GM19467 (cell line): Measurements from ENCODE around the gene NKAIN2.
"Not testable (repeated sequence)": the region's sequence is repeated elsewhere in the genome, so short reads cannot be mapped to it uniquely, and the experiment has no call there.

Experiments used
- ATAC-seq: cut with Tn5 transposase; IDR thresholded peaks from one replicate; pipeline ENCODE4 v1.9.1; 2021; ENCODE audit warnings: mild to moderate bottlenecking, moderate library complexity; ENCODE audit not compliant: unreplicated experiment

Gene NKAIN2

DNA sequence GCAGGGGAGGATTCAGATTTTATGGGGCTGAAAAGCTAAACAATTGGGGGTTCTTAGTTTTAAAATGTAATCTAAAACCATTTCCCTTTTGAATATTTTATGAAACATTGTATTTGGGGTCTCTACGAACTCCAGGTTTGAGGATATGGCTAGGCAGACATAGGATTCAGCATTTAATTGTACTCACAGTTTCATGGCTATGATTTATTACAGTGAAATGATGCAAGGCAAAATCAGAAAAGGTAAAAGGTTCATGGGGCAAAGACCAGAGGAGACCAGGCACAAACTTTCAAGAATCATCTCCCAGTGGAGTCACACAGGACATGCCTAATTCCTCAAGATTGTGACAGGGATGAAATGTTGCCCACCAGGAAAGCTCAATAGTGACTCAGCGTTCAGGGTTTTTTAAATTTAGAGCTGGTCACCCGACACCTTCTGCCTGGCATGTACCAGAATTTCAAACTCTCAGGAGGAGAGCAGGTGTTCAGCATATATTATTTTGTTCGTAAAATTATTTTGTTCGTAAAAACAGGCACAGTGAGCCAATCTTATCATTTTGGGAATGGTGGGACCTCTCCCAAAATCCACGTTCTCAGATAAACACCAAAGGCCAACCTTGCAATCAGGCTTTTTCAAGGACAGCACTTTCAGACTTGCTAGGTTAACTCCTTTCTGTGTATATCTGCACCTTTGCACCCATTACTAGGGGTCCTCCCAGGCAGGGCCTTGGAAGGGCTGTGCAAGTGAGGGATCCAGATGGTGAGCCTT is 270.3 kb downstream of the NKAIN2 start:
- no peak for ATAC-seq

DNA sequence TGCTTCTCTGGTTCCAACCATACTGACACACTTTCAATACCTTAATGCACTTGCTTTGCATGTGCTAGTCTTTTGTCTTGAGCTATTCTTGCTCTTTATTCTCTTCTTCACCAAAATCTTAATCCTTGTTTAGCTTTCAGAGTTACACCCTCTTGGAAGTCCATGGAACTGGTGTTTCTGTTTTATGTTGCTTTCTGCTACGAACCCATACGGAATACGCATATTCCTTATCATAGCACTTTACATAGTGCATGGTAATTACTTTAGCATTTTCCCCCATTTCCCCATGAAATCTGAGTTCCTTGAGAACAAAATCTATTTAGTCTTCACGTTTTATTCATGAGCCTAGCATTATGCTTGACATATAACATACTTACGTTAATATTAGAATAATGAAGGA is 270.9 kb downstream of the NKAIN2 start:
- no peak for ATAC-seq

DNA sequence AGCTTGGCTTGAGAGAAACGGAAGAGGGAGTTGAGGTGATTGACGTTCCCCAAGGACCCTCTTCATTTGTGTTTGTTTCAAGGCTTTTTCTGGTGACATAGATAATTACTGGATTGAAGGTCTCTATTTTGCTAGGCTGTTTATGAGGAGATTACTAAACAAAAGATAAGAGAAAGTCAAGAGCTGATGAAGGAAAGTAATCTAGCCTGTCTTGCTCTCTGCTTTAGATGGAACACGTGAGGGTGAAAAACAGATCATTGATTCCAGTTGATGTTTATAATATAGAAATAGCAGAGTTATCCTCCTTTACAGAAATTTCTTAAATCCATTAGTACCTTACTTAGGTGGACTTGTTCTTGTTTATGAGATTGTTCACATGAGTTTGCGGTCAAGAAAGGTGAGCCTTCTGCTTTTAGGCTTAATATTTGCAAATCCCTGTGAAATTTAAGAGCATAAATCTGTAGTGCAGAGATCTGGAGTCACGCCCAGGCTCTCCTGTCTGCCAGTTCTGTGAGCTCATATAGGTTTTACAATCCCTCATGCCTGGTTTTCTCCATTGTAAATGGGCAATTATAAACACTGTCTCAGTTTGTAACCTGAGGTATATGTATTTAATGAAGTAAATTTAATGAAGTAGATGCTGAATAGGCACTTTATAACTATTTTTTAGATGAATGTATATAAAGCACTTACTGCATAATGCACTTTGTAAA is 272.8 kb downstream of the NKAIN2 start:
- ATAC-seq, result no peak

DNA sequence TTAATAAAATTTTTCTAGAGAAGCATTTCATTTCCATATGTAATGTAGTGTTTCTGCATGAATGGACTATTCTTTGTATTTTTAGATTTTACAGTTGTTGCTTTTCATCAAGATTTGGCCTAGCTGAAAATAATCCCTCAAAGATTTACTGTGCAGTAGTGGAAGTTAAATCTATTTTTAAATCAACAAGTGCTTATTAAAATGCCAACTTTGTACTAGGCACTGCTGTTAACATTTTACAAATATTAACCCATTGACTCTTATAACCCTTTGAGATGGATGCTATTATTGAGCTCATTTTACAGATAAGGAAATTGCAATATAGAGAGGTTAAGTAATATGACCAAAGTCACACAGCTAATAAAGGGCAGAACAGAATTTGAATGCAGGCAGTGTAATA is 274.5 kb downstream of the NKAIN2 start:
- ATAC-seq, result no peak

DNA sequence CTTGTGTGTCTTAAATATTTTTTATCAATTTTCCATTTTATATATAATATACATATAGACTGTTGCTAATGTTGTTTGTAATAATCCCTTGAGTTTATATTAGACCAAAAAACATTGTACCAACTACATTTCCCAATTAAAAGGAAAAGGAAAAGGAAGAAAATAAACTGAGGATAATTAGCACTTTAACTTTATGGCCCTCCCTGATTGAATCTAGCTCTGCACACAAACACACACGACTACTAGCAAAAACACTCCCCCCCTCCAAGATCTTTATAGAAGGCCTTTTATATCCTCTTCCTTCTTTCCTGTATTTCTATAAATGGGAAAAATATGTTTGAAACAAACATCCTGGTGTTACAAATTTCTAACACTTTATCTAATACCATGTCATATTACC is 276.8 kb downstream of the NKAIN2 start:
- no peak for ATAC-seq

DNA sequence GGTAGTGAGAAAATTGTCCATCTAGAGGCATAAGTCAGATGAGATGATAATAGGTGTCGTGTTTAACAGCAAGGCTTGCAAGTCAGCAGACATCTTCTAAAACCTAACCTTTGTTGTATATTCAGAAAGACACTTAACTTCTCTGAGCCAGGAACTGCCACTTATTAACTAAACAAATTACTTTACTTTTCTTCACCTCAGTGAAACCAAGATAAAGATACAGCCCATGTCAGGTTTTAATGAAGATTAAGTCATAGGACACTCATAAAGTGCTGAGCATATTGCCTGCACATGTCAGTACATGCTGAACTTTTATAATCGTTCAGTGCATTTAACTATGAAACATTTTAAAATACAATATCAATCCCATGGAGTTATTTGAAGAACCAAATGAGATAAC is 286.8 kb downstream of the NKAIN2 start:
- ATAC-seq, result no peak

DNA sequence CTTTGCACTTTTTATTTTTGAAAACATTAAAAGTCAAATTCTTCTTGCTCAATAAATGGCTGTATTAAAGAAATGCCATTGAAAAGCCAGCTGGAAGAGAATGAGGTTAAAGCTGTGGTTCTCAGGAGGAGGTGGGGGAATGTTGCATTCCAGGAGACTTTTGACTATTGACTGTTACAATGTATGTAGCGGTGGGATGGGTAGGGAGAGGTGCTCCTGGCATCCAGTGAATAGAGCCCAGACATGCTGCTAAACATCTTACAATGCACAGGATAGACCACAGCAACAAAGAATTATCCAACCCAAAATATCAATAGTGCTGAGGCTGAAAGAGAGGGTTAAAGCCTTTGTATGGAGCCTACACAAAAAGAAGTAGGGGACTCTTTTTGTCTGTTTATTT is 295.9 kb downstream of the NKAIN2 start:
- no peak for ATAC-seq

DNA sequence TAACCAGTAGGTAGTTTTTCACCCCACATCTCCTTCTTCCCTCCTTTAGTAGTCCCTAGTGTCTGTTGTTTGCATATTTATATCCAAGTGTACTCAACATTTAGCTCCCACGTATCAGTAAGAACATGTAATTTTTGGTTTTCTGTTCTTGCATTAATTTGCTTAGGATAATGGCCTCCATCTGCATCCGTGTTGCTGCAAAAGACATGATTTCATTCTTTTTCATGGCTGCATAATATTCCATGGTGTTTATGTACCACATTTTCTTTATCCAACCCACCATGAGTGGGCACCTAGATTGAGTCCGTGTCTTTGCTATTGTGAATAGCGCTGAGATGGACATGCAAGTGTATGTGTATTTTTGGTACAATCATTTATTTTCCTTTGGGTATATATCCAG is 306.8 kb downstream of the NKAIN2 start:
- ATAC-seq, result no peak

DNA sequence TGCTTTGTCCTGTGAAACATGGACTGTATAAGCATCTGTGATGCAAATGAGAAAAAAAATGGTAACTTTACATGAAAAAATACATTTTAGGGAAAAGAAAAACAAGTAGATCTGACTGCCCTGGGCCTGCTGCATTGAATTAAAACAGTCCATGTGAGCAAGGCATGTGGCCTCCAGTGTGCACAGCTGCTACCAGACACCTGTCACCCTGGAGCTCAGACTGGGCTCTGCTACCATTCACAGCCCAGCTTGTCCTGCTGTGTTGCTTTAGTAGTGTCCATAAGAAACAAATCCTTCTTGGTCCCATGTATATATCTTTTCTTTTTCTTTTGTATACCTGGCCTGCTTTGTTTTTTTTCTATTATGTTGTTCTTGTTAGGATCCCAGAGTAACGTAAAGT is 315.9 kb downstream of the NKAIN2 start:
- no peak for ATAC-seq

DNA sequence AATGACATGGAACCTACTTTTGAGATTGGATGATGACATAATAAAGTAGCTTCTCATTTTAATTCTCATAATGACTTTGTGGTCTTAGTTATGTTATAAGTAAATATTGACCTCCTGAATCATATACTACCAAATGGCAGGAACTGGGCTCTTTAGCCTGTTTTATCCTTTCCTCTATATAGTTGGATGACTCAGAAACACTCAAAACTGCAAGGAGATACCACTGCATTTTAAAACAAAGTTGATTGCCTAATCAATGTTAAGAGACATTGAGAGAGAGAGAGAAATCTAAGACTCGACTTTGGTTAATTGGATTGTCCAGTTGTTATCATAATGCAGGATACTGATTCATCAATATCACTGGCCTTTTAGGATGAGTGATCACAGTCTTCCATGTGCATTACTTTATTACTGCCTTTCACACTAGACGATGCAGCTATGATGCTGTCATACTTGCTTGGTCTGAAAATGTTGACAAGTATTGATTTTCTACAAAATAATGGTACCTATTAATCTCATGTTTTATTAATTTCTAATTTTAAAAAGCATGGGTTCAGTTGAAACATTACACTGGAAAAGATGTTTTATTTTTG is 320.0 kb downstream of the NKAIN2 start:
- no peak for ATAC-seq

DNA sequence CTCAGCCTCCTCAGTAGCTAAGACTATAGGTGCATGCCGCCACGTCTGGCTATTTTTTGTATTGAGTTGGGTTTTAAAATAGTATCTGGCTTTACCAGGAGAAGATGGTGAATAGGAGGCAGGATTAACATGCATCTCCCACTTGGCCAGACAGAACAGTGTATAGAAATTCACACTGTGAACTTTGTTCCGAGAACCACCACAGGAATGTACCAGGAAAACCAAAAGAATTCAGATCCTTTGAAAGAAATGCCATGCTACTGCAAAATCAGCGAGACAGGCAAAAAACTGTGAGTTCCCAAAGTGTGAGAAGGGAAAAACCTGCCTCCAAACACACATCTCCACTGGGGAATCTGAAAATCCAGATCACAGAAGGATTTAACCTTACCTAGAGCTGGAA is 327.6 kb downstream of the NKAIN2 start:
- ATAC-seq, result no peak

DNA sequence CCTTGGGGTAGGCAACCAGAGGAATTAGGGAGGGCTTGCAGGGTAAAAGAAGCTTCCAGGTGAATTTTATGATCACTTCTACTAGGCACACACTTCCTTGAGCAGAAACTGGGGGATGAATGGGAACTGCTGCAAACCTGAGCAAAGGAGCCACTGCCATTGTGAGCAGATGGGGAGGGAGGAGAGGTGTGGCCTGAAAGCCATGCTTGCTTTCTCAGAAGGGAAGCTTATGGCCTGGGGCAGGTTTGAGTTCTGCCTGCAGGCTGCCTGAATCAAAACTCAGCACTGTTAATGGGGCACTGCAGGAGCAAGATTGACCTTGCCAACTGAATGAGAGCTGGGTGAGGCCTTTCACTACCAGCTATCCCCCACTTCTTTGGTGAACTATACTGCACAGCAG is 328.1 kb downstream of the NKAIN2 start:
- no peak for ATAC-seq

DNA sequence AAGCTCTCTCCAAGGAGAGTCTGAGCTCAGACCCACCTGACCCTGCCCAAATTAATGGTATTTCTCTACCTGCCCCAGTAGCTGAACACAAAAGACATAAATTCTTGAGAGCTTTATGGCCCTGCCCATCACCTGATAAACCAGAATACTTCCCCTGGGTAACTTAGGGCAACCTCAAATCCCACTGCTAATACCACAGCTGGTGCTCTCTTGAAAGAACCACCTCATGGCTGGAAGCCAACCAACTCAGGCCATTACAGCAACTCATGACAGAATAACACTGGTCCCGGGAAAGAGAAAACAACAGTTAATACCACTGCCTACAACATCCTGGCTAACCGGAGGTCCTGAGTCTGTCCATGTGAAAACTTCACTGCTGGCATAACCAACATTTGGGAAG is 328.6 kb downstream of the NKAIN2 start:
- ATAC-seq, result no peak

DNA sequence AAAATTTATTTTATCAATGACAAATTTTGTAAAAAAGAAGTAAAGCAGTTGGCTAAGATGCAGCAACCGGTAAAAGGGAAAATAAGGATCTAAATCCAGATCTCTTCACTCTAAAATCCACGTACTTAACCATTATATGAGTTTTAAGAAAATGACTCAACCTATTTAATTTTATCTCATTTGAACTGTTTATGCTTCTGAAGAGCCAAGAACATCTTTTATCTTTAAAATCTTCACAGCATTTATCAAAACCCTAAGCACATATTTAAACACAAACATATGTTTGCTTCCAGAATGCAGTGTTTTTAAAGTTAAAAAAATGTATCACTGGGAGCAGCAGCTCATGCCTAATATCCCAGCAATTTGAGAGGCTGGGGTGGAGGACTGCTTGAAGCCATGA is 339.2 kb downstream of the NKAIN2 start:
- ATAC-seq, result no peak

DNA sequence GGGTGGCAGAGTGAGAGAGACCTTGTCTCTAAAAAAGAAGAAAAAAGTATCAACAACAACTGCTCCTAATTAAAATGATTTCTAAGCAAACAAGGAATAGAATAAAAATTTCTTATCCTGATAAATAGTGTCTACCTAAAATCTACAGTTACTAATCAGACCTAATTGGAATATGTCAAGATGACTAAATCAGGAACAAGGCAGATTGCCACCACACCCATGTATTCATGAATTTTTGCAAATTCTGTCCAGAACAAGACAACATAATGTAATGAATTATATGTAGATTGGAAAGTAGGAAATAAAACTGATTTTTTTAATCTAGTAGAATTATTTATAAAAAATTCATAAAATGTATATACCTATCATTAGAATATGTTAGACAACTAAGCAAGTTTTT is 339.8 kb downstream of the NKAIN2 start:
- ATAC-seq, result no peak

DNA sequence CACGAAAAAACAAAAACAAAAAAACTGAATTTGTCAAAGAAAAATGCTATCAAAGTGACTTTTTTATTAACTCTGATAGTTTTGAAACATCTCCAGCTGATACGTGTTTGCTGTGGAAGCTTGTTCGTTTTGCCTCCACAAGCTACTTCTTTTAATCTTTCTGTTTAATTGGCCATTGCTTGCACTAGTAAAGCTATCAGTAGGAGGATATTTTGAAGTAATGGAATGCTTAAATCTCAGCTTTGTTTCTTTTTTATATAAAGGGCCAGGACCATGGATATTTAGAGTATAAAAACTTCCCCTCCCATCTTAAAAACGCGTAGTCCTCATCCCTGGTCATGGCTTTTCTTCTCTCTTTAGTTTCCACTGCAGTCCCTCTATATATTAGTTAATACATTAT is 344.0 kb downstream of the NKAIN2 start:
- ATAC-seq, result no peak

DNA sequence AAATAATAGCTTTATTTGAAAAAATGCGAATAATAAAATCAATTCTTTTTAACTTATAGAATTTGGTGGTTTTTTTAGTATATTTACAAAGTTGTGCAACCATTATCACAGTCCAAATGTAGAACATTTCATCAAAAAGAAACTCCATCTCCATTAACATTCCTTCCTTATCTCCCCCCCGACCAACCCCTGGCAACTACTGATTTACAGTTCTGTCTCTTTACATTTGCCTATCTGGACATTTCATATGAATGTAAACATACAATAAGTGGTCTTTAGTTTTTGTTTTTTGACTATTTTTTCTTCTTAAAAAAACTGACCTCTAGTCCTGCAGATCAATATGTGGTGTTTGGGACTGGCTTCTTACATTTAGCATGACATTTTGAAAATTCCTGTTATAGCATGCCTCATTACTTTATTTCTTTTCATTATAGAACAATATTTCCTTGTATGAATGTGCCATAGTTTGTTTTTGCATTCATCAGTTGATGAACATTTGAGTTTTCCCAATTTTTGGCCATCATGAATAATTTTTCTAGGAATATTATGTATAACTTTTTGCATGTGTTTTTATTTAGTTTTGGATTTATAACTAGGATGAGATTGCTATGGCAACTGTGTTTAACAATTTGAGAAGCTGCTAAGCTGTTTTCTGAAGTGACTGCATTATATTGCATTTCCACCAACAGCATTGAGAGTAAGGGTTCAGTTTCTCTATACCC is 344.7 kb downstream of the NKAIN2 start:
- no peak for ATAC-seq

DNA sequence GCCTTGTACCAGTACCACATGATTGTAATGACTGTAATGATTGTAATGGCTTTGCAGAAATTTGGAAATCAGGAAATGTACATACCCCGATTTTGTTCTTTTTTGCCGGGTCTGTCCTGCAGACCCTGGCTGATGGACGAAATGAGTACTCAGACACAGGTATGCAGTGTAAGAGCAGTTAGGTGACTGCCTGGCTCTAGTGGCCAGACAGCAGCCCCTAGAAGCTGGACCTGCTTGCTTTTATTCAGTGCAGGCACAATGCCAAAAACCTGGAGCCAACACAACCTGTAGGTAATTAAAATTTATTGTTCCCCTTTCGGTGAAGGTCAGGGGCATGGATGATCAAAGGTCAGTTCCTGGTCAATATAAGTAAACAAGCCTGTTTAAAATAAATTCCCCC is 346.0 kb downstream of the NKAIN2 start:
- no peak for ATAC-seq

DNA sequence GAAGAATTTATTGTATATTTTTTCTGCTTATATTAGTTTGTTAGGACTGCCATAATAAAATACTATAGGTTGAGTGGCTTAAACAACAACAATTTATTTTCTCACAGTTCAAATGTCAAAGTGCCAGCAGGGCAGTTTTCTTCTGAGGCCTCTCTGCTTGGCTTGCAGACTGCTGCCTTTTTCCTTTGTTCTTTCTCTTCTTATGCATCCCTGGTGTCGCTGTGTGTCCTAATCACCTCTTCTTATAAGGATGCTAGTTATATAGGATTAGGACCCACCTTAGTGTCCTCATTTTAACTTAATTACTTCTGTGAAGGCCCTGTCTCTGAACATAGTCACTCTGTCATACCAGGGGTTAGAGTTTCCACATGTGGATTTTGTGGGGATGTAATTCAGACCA is 354.4 kb downstream of the NKAIN2 start:
- no peak for ATAC-seq

DNA sequence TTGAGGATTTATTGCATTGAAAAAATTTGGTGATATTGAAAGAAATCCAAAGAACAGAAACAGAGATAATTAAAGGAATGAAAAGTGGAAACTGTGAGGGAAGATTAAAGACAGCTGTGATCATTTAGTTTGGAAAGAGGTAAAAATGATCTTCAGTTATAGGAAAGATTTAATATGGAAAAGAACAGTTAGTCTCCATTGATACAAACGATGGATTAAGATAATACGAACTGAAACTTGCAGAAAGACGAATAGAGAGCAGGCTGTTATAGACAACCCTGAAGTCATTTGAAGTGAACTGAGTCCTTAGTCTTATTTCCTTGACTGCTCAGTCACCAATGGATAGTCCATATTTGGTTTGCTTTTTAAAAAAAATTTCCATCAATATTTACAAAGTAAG is 360.0 kb downstream of the NKAIN2 start:
- no peak for ATAC-seq

DNA sequence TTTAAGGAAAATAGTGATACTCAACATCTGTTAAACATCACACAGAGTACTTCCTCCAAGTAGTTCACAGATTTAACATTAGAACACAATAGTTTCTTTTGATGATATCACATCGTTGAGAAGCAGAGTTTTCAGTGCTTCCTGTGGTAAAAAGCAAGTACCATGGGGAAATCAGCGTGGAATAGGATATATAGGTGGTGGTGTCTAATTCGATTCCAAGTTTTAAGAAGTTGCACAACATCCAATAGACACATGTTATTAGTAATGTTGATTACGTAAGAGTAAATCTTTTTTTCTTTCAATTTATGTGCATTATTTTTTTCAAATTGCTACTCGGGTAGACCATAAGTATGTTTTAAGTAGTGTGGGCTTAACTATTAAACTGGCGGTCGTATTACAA is 360.7 kb downstream of the NKAIN2 start:
- no peak for ATAC-seq

DNA sequence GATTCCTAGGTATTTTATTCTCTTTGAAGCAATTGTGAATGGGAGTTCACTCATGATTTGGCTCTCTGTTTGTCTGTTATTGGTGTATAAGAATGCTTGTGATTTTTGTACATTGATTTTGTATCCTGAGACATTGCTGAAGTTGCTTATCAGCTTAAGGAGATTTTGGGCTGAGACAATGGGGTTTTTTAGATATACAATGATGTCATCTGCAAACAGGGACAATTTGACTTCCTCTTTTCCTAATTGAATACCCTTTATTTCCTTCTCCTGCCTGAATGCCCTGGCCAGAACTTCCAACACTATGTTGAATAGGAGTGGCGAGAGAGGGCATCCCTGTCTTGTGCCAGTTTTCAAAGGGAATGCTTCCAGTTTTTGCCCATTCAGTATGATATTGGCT is 363.6 kb downstream of the NKAIN2 start:
- ATAC-seq, result not testable (repeated sequence)
